GM12801 (cell line): ENCODE data around the gene TMEM222.

Source experiments
- CTCF ChIP-seq: IDR thresholded peaks from one replicate; pipeline ENCODE4 v1.5.1; 2011; ENCODE audit warnings: control low read depth; ENCODE audit not compliant: insufficient read length; ENCODE audit errors: extremely low read depth

Gene TMEM222

DNA sequence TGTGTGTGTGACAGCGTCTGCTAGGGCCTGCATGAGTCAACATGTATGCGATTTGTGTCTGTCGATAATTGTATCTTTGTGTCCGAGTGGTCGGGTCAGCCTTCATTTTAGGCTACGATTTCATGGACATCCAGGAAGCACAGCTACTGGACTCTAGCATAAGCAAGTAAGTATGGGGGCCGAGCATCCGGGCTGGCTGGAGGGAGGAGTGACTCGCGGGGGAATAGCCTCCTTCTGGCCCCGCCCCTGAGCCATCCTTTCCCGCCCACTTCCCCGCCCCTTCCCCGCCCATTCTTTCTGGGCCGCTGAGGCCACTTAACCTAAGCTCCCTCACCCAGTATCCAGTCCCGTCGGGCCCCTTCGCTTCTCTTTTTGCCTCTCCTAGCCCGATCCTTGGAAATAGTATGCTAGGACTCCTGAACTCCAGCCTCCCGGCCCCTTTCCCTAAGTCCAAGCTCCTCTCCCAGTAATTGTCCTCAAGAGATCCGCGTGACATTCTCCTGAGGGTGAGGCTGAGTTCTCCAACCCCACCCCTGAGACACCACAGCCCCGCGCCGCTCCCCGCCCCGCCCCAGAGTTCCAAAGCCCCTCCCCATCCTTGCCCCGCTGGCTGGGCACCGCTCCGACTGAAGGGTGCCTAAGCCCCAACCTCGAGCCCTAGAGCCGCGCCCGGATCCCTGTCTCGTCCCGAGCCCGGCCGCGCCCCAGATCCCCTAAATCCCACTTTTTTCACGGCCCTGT is 43.6 kb downstream of the TMEM222 start:
- TF ChIP-seq CTCF = no peak

DNA sequence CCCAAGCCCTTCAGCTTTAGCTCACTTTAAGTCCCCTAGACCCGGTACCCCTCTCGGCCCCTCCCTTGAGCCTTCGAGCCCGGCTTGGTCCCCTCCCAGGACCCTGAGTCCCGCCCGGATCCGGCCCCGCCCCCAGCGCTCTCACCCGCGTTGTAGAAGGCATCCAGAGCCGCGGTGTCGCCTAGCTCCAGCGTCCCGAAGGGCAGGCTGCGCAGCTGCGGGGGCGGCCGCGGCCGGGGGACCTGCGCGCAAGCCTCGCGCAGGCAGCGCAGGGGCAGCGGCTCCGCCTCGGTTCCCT is 44.1 kb downstream of the TMEM222 start:
- TF ChIP-seq CTCF = no peak

- TF ChIP-seq CTCF = no peak
Measured at GRCh38 chr1:27366411-27367159, 44.6 kb downstream of the TMEM222 start, which contains the start of gene MAP3K6. MAP3K6 (minus strand) TSS chr1:27366961; CDS start chr1:27366597, 364 bp downstream.

DNA sequence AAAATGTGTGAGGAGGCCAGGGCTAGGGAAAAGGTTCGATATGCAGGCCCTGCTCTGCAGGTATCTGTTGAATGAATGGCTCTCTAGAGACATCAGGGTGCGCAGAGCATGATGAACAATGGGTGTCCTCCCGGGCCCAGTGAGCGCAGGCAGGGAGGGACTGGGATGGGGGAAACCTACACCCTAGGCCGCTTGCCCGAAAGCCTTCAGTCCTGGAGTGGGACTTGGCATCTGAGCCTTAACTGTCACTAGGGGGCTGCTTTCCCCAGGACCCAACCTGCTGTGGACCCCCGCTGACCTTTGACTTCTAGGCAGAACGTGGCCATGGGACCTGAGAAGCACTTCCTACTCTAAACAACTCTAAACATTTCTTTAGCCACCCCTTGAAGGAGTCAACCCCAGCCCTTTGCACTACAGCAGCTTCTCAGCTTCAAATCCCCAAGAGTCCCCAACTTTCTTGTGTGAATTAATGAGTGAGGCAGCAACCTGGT is 45.2 kb downstream of the TMEM222 start:
- TF ChIP-seq CTCF = no peak

DNA sequence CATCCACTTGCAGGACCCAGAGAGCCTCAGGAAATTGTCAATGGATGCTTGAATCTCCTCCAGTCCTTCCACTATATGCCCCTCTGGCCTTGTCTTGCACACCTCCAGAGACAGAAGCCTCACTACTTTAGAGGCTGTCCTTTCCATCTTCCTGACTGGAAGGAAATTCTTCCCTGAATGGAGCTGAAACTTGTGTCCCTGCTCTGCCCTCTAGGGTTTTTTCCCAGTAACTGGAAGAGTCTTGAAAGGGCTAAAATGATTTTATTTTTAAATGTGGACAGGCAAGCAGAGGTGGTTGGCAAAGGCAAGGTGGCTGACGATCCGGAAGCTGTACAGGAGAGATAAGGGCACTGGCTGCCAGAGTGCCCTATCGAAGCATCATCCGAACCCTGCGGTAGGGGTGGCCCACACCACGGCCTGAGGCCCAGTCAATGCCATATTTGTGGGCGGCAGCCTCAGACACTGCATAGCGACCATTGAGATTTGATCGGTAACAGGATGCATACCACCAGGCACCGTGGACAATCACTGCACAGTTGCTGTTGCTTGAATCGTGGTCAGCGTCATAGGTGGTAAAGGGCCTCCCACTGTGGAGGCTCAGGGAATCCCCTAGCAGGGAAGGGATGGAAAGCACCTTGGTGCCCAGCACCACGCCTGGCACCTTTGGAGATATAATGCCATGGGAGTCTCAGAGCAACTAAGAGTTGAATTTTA is 47.1 kb downstream of the TMEM222 start:
- TF ChIP-seq CTCF = no peak

- no peak for TF ChIP-seq CTCF
Measured at GRCh38 chr1:27372022-27372807, 50.3 kb downstream of the TMEM222 start.
